Endothelial cell (in vitro differentiated cells): ENCODE measurements around the gene KATNAL2. TPM values are rescaled to one million over a fixed set of nuclear protein-coding genes. Genes with fewer than 3 reads are reported as not detected.

Source experiments
- DNase-seq: peaks from one replicate; pipeline ENCODE4 v3.0.0; 2021; ENCODE audit warnings: low spot score
- H3K27ac Mint-ChIP-seq: one replicate; pipeline ENCODE4 v1.8.0; 2021; ENCODE audit warnings: mixed read lengths, inconsistent platforms; ENCODE audit not compliant: unreplicated experiment
- H3K27me3 Mint-ChIP-seq: one replicate; pipeline ENCODE4 v1.8.0; 2021; ENCODE audit warnings: mild to moderate bottlenecking, moderate library complexity, mixed read lengths, inconsistent platforms; ENCODE audit not compliant: unreplicated experiment
- H3K36me3 Mint-ChIP-seq: one replicate; pipeline ENCODE4 v1.8.0; 2021; ENCODE audit warnings: mild to moderate bottlenecking, low read depth, mixed read lengths, inconsistent platforms; ENCODE audit not compliant: unreplicated experiment
- H3K4me1 Mint-ChIP-seq: one replicate; pipeline ENCODE4 v1.8.0; 2021; ENCODE audit warnings: mild to moderate bottlenecking, mixed read lengths, inconsistent platforms; ENCODE audit not compliant: unreplicated experiment
- H3K4me3 Mint-ChIP-seq: one replicate; pipeline ENCODE4 v1.8.0; 2021; ENCODE audit warnings: mild to moderate bottlenecking, mixed read lengths, inconsistent platforms; ENCODE audit not compliant: unreplicated experiment
- H3K9me3 Mint-ChIP-seq: one replicate; pipeline ENCODE4 v1.8.0; 2021; ENCODE audit warnings: mixed read lengths, inconsistent platforms; ENCODE audit not compliant: unreplicated experiment
- total RNA-seq: library from RNA; stranded (reverse); fragmentation: NEBNext Ultra II Directional; extraction: Animal tissue kit (Norgen Biotek cat#: 25700); gene quantifications from one replicate; pipeline ENCODE4 v1.2.1, GENCODE V29; 2021; ENCODE audit not compliant: unreplicated experiment
- TF ChIP-seq, protein P1 (sequence below): fragments of 200-600 bp; sonication (generic); IDR thresholded peaks from one replicate; pipeline ENCODE4 v1.5.0; 2021; ENCODE audit warnings: antibody characterized with exemption; ENCODE audit not compliant: unreplicated experiment

Gene KATNAL2
- total RNA-seq, 1 donor from 2014 or later = 7.9 TPM

- TF ChIP-seq, protein P1, sequence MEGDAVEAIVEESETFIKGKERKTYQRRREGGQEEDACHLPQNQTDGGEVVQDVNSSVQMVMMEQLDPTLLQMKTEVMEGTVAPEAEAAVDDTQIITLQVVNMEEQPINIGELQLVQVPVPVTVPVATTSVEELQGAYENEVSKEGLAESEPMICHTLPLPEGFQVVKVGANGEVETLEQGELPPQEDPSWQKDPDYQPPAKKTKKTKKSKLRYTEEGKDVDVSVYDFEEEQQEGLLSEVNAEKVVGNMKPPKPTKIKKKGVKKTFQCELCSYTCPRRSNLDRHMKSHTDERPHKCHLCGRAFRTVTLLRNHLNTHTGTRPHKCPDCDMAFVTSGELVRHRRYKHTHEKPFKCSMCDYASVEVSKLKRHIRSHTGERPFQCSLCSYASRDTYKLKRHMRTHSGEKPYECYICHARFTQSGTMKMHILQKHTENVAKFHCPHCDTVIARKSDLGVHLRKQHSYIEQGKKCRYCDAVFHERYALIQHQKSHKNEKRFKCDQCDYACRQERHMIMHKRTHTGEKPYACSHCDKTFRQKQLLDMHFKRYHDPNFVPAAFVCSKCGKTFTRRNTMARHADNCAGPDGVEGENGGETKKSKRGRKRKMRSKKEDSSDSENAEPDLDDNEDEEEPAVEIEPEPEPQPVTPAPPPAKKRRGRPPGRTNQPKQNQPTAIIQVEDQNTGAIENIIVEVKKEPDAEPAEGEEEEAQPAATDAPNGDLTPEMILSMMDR = no peak
- Mint-ChIP-seq H3K4me1 (peaks cover 11% of the 10 kb centered on the region), H3K36me3 (peaks cover 6% of the 10 kb centered on the region), H3K4me3 (no peak overlapping the region), H3K27me3 (no peaks in the 10 kb centered on the region), H3K27ac (no peak overlapping the region), H3K9me3 (no peaks in the 10 kb centered on the region)
- no peak for DNase-seq
Observed at GRCh38 chr18:47062471-47062870, 145.1 kb downstream of the KATNAL2 start.

DNA sequence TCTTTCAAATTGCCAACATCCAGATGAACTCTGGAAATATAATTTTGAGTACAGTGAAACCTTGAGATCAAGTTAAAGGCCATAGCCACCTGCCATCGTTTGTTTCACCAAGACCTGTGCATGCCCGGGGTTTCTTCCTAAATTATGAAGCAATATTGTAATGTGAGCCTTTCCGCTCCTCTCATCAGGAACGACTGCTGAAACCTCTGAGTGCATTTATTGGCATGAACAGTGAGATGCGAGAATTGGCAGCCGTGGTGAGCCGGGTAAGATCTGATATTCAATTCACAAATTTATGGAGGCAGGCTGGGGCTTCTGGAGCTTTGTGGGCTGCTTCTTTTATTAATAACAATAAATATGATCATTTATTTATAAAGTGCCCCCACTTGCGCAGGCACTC is 145.7 kb downstream of the KATNAL2 start:
- DNase-seq = no peak
- Mint-ChIP-seq H3K27me3 (no peaks in the 10 kb centered on the region), H3K4me3 (no peak overlapping the region), H3K9me3 (no peaks in the 10 kb centered on the region), H3K27ac (no peak overlapping the region), H3K36me3 (peaks cover 6% of the 10 kb centered on the region), H3K4me1 (peaks cover 11% of the 10 kb centered on the region)
- TF ChIP-seq, protein P1 = no peak

DNA sequence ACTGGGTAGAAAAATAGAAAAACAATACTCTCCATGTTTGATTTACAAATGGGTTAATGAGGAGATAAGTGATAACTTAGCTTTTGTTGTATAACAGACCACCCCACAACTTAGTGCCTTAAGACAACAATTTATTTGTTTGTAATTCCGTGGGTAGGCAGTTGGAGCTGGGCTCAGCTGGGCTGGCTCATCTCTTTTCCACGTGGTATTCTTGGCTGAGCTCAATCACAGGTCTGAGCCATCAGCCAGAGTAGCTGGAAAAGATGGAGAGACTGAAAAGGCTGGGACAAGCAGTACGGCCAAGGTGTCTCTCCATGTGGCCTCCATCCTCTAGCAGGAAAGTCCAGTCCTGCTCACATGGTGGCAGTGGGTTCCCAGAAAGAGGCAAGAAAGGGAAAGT is 150.2 kb downstream of the KATNAL2 start:
- Mint-ChIP-seq H3K27ac (no peak overlapping the region), H3K9me3 (no peaks in the 10 kb centered on the region), H3K27me3 (no peaks in the 10 kb centered on the region), H3K36me3 (peaks cover 6% of the 10 kb centered on the region), H3K4me3 (no peak overlapping the region), H3K4me1 (peaks cover 20% of the 10 kb centered on the region)
- no peak for DNase-seq
- TF ChIP-seq, protein P1 = no peak

DNA sequence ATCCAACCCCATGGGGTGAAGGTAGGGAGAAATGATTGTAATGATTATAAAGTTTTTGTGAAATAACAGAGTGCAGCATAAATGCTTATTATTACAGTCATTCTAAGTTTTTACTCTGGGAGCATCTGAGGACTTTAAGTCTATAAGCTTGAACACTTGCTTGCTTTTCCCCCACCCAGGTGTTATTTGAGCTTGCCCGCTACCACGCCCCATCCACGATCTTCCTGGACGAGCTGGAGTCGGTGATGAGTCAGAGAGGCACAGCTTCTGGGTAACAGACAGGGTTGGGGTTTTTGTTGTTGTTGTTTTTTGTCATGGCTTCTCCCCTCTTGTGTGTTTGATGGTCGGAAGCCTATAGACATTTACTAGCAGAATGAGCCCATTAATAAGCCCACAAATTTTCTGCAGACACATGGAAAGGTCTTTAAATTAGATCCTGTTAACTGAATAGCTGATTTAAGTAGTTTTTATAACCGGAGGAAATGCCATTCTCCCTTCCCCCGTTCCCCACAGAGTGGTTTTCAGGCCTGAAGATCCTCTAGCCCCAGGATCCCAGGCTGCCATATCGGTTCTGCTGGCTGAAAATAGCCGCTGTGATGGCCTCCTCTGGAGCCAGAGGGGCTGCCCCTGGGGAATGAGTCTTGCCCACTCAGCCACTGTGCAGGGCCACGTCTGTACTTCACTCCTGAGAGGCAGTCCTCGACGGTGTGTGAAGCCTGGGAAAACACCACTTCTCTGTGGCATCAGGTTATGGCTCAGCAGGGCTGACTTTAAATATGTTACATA is 157.9 kb downstream of the KATNAL2 start:
- Mint-ChIP-seq H3K4me1 (peaks cover 7% of the 10 kb centered on the region), H3K9me3 (no peaks in the 10 kb centered on the region), H3K27ac (no peak overlapping the region), H3K36me3 (no peaks in the 10 kb centered on the region), H3K27me3 (no peaks in the 10 kb centered on the region), H3K4me3 (no peak overlapping the region)
- TF ChIP-seq, protein P1 = no peak
- DNase-seq = no peak

GRCh38 chr18:47077111-47077510 is 159.7 kb downstream of the KATNAL2 start:
- peaks cover 7% of the 10 kb centered on the region for H3K4me1 Mint-ChIP-seq

More at GRCh38 chr18:47077111-47077510, 159.7 kb downstream of the KATNAL2 start:
- DNase-seq = no peak
- Mint-ChIP-seq H3K9me3 (no peaks in the 10 kb centered on the region), H3K27ac (no peak overlapping the region), H3K27me3 (no peaks in the 10 kb centered on the region), H3K36me3 (no peaks in the 10 kb centered on the region), H3K4me3 (no peak overlapping the region)
- TF ChIP-seq, protein P1 = no peak
